ENCODE measurements around the gene NXPE4.

GRCh38 chr11:114621950-114622809 is 26.6 kb upstream of the NXPE4 start:
- TF ChIP-seq CTCF (IDR thresholded peaks at IDR 0.05 in 2 of 3, conservative IDR thresholded peaks at IDR 0.05 in 1 of 3; ENCODE audit: insufficient read depth in 2 of 3, low read depth in 1 of 3, low read length in 3 of 3) (no peak), PREB (CRISPR knock-in tag; IDR thresholded peaks at IDR 0.05) (no peak), ZEB2 (IDR thresholded peaks at IDR 0.05) (no peak), E2F4 (CRISPR knock-in tag; IDR thresholded peaks at IDR 0.05; ENCODE audit: low read depth) (no peak), USF2 (CRISPR knock-in tag; IDR thresholded peaks at IDR 0.05) (no peak), EZH2 (IDR thresholded peaks at IDR 0.05; ENCODE audit: borderline replicate concordance, low read depth, low read length) (no peak)

All from K562 (cell line).